CD4-positive, alpha-beta T cell treated with Interleukin-17A for 1 hour (primary cell): ENCODE data around the gene IGFL2.
"Not testable (repeated sequence)": the region's sequence is repeated elsewhere in the genome, so short reads cannot be mapped to it uniquely, and the experiment has no call there.

Experiments
- DNase-seq: peaks from one replicate; pipeline ENCODE4 v3.0.0-alpha.2; 2020

The IGFL2 gene

DNA sequence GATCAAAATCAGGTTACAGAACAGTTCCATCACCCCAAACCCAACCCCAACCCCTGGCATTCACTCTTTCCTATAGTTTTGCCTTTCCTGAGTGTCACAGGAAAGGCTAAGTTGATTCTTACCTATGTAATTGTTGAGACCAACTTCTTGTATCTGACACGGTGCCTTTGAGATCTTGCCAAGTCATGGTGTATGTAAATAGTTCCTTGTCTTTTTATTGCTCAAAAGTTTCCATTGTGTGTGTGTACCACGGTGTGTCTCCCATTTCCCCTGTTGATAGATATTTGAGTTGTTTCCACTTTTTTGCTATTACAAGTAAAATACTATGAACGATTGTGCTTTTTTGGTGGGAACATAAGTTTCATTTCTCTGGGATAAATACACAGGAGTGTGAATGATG is 3.3 kb upstream of the IGFL2 start:
- DNase-seq: no peak

DNA sequence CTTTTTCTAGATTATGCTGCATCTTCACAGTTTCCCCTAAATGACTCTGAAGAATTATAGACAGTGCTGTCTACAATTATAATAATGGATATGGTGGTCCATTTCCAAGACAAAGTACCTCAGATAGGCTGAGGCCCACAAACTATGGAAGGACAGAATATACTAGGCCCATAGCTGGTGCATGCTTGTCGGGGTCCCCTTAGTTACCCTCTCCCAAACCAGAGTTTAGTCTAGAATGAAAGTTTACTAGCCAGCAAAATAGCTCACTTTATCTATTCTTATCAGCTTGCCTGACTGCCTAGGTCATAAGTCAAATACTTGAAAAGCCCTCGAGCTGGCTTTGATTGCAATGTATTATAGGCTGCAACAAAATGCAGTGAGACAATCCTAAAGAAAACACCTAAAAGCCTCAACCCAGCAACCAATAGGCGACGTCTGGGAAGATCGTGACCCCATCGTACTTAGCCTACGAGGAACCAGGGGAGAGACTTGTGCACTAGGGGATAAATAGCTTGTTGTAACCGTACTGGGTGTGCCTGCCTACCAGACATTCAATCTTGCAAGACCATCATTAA is 785 bp upstream of the IGFL2 start:
- no peak for DNase-seq

DNA sequence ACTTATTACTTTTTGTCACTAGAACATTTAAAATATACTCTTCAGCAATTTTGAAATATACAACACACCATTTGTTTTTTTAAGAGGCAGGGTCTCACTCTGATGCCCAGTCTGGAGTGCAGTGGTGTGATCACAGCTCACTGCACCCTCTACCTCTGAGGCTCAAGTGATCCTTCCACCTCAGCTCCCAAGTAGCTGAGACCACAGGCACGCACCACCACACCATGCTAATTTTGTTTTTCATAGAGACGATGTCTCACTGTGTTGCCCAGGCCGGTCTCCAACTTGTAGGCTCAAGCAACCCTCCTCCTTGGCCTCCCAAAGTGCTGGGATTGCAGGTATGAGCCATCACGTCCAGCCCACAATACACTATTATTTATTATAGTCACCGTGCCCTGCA is 2.6 kb downstream of the IGFL2 start:
- DNase-seq: no peak

DNA sequence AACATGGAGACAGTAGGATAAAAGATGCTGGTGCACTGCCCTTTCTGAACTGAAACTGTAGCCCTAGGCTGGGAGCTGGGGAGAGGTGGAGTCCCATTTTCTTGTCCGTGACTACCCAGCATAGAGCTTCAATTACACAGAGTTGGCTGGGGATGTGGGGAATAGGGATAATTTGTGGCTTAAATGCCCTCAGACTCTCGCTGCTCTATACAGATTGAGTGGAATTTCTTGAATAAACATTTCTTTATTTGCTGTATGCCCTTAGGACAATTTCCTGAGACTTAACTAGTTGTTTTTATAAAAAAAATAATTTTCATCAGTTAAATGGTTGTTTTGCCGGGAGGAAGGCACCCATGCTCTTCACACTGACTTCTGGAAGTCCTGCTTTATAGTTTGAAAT is 7.2 kb downstream of the IGFL2 start:
- DNase-seq: no peak

DNA sequence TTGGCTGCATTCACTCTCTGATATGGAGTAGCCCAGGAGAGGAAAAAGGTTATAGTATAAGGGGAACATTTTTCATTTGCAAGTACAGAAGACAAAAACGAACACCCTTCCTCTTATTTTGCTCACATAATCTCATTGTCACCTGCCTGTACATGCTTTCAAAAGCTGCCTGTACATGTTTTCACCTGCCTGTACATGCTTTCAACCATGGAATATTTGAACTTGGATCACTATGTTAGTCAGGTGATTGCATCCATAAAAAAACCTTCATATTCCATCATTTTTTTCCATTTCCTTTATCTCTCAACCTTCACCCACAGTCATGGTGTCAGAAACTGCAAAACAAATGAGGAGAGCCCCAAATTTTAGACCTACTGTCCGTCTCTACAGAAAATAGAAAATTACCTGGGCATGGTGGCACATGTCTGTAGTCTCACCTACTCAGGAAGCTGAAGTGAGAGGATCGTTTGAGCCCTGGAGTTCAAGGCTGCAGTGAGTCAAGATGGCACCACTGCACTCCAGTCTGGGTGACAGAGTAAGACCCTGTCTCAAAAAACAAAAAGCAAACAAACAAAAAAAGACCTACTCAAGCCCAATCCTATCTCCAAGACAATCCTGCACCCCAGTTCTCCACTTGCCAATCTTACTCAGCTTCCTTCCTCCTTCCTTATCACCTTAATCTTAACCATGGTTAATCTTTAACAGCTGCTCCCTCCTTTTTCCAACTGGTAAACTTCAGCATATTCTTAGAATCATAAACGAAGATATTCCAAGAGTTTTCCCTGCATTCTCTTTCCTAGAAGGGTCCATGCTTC is 11.6 kb downstream of the IGFL2 start:
- no peak for DNase-seq

DNA sequence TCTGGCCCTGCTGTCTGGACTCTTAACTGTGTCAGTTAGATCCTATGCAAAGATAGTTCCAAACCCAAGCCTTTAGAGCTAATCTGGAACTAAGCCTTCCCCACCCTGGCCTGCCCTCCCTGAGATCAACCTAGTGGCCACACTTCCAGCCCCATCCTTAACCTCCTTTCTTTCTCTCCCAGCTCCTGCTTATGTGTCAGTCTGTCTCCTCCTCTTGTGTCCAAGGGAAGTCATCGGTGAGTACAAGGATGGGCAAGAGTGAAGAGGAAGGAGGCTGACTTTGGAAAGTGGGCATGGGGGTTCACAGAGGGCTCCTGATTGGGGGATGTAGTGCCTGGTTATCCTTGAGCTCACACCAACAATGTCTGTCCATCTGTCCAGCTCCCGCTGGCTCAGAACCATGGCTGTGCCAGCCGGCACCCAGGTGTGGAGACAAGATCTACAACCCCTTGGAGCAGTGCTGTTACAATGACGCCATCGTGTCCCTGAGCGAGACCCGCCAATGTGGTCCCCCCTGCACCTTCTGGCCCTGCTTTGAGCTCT is 12.3 kb downstream of the IGFL2 start:
- DNase-seq: no peak

DNA sequence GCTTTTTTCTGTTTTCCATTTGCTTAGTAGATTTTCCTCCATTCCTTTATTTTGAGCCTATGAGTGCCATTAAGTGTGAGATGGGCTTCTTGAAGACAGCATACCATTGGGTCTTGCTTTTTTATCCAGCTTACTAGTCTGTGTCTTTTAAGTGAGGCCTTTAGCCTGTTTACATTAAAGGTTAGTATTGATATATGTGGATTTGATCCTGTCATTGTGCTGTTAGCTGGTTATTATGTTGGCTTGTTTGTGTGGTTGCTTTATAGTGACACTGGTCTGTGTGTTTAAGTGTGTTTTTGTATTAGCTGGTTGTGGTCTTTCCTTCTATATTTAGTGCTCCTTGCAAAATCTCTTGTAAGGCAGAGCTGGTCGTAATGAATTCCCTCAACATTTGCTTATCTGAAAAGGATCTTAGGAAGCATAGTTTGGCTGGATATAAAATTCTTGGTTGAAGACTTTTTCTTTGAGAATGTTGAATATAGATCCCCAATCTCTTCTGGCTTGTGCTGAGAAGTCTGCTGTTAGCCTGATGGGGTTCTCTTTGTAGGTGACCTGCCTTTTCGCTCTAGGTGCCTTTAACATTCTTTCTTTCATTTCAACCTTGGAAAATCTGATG is 13.7 kb downstream of the IGFL2 start:
- DNase-seq: not testable (repeated sequence)

DNA sequence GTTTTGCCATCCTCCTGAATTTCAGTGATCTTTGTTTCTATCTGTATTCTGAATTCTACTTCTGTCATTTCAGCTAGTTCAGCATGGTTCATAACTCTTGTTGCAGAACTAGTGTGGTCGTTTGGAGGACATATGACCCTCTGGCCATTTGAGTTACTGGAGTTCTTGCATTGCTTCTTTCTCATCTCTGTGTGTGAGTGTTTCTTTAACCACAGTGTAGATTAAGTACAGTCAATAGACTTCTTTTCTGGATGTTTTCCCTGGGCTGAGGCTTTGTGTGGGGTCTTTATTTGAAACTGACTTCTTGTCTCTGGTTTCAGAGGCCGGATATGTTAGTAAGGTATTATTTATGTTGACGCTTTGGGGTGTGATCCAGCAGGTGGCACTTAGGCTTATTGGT is 14.7 kb downstream of the IGFL2 start:
- DNase-seq: no peak

DNA sequence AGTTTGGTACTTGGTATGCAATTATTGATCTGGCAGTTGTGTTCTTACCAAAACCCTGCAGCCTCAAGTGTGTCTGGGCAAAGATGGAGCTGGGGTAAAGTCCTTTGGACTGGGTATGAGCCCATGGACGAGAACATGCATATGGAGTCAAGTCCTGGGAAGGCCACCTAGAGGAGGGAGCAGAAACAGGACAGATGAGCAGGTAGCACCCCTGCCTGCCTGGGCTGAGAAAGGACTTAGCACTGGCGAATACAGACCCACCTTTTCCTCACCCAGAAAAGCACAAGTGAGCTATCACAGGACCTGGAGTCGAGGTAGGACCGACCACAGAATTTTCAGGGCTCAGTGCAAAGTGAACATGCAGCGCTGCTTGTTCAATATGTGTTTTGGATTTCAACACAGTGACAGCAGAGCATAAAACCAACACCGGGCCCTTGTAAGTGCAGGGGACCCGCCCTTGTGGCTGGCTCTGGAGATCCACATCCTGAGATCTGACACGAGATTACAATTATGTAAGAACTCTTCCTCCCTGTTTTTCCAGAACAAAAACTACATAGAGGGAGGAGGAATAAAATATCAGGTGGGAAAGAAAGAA is 25.9 kb downstream of the IGFL2 start:
- no peak for DNase-seq

DNA sequence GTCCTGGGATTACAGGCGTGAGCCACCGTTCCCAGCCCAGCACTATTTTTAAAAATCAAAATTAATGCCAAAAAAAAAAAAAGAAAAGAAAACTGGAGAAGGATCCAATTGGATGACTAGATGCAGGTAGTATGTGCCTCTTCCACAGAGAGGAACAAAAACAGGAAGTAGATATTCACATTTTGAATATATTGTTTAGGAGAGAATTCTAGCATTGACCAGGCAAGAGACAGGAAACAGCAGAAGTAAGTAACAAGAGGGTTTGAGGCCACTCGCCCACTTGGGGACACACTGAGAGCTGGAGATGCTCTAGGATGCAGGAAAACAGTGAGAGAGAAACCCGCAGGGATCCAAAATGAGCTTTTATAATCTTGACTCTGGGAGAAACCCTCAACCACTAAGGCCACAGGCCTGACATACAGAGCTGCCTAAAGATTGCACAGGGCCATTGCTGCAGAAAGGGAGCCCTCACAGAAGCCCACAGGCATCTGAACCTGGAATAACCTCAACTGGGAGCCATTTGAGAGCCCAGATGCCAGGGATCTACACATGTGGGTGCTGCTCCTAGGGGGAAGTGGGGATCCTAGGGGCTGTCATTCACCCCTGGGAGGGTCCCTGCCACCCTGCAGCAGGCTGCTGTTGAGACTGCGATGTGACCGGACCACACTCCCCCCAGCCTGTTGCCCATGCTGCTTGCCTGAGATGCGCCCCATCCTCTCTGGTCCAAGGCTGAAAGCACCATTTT is 28.2 kb downstream of the IGFL2 start:
- no peak for DNase-seq

DNA sequence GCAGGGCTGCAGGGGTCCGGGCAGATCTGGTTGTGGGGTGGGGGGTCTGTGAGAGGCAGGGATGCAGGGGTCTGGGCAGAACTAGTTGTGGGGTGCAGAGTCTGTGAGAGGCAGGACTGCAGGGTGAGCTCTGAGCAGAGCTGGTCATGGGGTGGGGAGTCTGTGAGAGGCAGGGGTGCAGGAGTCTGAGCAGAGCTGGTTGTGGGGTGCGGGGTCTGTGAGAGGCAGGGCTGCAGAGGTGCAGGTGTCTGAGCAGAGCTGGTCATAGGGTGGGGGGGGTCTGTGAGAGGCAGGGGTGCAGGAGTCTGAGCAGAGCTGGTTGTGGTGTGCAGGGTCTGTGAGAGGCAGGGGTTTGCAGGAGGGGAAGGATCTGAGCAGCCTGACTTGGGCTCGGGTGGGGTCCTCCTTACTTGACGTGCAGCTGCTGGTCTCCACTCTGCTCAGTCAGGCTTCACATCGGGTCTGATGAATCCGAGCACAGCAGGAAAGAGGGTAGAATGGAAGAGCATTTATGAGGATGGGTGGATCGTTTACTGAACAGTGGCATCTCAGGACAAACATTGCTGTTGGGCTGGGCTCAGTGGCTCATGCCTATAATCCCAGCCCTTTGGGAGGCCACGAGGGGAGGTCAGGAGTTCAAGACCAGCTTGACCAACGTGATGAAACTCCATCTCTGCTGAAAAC is 31.2 kb downstream of the IGFL2 start:
- DNase-seq: no peak

DNA sequence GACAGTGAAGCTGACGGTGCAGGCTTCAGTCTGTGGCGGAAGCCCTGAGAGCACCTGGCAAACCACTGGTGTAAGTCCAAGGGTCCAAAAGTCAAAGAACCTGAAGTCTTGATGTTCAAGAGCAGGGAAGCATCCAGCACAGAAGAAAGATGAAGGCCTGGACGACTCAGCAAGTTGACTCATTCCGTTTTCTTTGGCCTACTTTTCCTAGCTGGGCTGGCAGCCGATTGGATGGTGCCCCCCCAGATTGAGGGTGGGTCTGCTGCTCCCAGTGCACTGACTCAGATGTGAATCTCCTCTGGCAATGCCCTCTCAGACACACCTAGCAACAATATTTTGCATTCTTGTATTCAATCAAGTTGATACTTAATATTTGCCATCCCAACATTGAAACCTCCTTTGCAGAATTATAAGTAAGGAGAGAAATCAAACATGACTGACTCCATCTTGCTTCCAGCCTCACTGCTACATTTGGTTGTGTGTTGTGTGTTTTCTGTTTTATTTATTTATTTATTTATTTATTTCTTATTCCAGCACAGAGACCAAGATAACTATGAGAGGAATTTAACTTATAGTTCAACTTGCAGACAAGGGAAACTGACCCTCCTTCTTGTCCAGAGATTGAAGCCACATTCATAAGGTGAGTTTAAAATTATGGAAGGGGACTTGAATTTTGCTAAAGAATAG is 32.8 kb downstream of the IGFL2 start:
- no peak for DNase-seq

DNA sequence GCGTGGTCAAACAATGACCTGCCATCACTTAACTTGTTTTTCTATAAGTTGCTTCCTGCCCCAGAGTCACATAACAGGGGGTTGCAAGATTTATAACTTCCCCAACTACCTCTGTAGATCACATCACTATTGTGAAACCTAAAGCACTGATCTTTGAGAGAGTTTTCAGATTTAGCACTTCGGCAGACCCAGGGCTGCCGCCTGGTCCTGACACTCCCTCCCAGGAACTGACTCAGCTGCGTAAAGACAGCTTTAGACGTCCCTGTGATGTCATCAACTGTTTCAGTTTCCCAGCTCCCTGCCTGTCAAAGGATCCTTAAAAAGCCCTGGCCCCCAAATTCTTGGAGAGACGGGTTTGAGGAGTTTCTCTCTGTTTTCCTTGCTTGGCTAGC is 33.3 kb downstream of the IGFL2 start:
- no peak for DNase-seq

DNA sequence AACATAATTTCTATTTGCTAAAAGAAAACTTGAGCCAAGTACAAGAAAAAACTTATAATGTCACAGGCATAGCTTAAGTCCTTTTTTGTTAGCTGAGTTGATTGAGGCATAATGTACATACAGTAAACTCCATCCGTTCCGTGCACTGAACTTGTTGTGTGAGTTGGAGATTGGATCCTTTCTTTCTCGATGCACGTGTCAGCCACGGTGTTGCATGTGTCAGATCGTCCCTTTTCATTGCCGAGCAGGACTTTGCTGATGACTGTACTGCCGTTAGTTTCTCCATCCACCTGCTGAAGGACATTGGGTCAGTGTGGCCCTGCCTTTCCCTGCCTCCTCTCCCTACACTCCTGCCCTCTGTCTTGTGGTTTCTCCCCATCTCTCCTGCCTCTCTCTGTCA is 34.4 kb downstream of the IGFL2 start:
- DNase-seq: no peak

DNA sequence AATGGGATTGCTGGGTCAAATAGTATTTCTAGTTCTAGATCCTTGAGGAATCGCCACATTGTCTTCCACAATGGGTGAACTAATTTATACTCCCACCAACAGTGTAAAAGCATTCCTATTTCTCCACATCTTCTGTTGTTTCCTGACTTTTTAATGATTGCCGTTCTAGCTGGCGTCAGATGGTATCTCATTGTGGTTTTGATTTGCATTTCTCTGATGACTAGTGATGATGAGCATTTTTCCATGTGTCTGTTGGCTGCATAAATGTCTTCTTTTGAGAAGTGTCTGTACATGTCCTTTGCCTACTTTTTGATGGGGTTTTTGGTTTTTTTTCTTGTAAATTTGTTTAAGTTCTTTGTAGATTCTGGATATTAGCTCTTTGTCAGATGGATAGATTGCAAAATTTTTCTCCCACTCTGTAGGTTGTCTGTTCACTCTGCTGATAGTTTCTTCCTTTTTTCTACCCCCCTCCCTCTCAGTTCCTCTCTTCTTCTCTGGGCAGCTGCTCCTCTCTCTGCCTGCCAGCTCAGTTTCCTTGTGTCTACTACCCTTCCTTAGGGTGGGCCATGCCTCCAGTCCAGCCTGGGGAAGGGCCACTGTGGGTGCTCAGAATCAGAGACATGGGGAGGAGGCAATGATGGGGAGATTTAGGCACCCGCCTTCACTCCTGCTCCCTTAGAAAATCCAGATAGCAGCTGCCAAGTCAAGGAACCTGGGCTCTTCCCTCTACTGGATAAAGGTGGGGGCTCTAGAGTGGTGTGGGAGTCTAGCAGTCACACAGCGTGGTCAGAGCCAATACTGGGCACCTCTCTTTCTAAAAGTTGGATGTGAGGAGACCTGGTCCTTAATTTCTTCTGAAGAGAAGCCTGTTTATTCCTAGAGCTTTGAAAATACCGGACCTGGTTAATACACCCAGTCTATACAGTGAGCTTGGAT is 37.0 kb downstream of the IGFL2 start:
- DNase-seq: not testable (repeated sequence)

DNA sequence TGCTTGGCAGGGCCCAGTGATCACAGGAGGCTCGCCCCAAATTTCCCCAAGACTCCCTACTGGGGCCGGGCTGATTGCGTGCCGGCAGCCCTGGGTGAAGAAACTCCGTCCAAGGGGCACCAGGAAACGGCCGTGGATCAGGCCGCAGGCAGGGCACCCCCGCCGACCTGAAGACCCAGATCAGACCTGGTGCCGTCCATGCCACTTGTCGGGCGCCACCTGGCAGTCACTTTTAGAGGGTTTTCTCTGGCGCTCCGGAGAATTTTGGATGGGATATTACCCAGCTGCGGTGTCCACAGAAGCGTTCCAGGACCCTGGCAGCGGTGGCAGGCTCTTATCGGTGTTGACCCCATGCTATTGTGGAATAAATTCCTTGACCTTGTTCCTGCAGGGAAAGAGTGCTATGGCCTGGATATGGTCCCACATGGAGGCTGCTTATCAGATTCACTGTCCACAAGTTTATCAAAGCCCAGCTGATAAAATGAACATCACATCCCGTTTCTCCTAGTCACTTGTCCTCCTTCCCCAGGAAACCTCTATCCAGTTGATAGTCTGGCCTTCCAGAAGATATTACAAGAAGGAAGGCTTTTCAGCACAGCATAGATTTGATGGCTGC is 38.2 kb downstream of the IGFL2 start:
- DNase-seq: no peak

DNA sequence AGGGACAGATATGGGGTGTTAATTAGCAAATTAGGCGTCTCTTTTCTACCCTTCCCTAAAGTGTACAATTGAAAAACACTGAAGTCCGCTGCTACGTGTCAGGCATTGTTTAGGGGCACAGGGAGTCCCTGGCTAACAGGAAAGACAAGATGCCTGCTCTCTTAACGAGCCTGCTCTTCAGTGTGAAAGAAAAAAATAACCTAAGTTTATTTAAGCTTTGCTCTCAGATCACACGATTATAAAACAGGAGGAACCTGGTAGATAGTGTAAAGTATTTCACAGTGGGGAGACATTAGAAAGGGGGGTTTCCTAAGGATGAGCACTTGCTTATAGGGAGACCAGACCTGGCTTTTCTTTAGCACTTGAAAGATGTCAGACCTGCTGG is 38.7 kb downstream of the IGFL2 start:
- no peak for DNase-seq

DNA sequence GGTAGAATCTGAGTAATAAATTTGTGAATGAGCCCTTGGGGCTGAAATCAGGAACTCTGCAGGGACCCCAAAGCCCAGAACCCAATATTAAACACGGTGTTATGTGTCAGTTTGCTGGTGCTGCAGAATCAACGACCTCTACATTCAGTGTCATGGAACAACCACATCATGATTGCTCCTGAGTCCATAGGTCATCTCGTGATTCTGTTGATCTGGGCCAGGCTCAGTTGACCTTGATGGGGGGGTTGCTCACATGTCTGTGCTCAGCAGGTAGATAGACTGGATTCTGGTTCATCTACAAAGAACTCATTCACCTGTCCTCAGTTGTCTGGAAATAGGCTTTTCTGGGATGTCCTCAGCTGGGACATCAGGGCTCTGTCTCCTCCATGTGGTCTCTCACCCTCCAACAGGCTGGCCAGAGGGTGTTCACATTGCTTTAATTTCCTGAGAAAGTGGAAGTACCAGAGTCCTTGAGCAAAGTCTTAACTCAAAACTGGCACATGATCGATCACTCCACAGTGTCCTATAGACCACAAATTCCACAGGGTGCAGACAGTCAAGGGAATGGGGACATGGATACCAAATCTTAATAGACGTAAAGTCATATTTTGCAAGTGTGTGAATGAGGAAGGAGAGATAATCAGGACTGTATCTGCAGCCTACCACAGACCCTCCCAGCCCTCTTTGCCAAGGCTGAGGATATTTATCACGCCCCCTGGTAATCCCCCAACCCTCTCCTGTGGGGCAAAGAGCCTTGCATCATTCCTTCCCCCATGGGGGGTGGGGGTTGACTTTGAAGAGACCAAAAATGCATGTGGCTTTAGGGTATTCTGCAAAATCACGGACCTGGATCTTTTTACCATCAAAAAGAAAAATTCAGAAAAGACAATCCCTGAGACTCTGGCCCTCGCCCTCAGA is 42.2 kb downstream of the IGFL2 start:
- no peak for DNase-seq

DNA sequence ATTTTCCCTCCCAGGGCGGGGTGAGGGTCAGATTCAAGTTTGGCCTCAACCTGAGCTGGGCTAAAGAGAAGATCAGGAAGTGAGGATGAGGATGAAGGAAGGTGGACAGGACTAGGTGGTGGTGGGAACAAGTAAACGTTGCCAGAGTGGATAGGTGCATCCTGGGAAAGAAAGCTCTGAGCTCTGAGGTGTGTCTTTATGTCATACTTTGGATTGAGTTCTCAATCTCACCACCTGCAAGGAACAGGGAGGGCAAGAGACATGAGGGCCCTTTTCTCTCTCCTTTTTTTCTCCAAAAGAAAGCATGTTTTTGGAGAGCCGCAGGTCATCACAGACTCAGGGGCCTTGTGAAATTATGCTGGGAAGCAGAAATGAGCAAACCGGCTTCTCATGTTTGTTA is 43.3 kb downstream of the IGFL2 start:
- DNase-seq: no peak
